ENCODE data around the gene TTR. TPM values are rescaled to one million over a fixed set of nuclear protein-coding genes. Genes with fewer than 3 reads are reported as not detected.

Gene TTR
- total and polyA plus RNA-seq, 9 of the 15 experiments (the other 6 are each of a cell fraction or from before 2014, with no cell fraction given), result 0.17 to 0.53 TPM; not detected in 7

- no peak for TF ChIP-seq BCLAF1 (IDR thresholded peaks at IDR 0.05; ENCODE audit: borderline replicate concordance in 1 of 2, control insufficient read depth in 1 of 2, low read depth in 2 of 2, low read length in 1 of 2)
- no peak for TF ChIP-seq ZHX1 (conservative IDR thresholded peaks at IDR 0.05; ENCODE audit: low read length)
- FAIRE-seq, result no peak
- no peak for DNase-seq (ENCODE audit: extremely low read depth in 1 of 4, low spot score in 3 of 4)
- ChIA-PET POLR2A (interaction anchor here (0.8 to 1.0 kb wide), 2 partner anchors 11 to 14 kb away, joined by 3 read pairs; no protein-coding TSS in a partner anchor), CTCF (ENCODE audit: low intra/inter-chr PET ratio) (no interaction called here)
- Histone ChIP-seq H3K27ac (ENCODE audit: extremely low read depth, low read depth, low read length) (no peak overlapping the region), H3K9me1 (ENCODE audit: control insufficient read depth, insufficient read depth, low read length) (no peaks in the 10 kb centered on the region), H3K9ac (ENCODE audit: insufficient read depth in 1 of 2, low read depth in 2 of 2, low read length in 2 of 2) (no peak overlapping the region), H3K36me3 (ENCODE audit: control insufficient read depth, insufficient read depth, low read length) (no peaks in the 10 kb centered on the region), H3K4me3 (no peak overlapping the region), H3K79me2 (ENCODE audit: control insufficient read depth, insufficient read depth, low read length) (no peaks in the 10 kb centered on the region), H4K20me1 (replicated peaks; ENCODE audit: control insufficient read depth, insufficient read depth, low read length) (no peaks in the 10 kb centered on the region), H2AFZ (ENCODE audit: low read depth, low read length) (no peak overlapping the region), H3K4me2 (ENCODE audit: insufficient read depth, low read length) (no peak overlapping the region), H3K4me1 (replicated peaks in 1 of 2; ENCODE audit: control insufficient read depth in 2 of 2, insufficient read depth in 2 of 2, low read length in 2 of 2) (no peaks in the 10 kb centered on the region), H3K9me3 (replicated peaks; ENCODE audit: control insufficient read depth, insufficient read depth, low read depth, low read length) (no peaks in the 10 kb centered on the region), H3K27me3 (ENCODE audit: control insufficient read depth in 2 of 2, insufficient read depth in 2 of 2, low read length in 2 of 2) (peaks cover 8 to 9% of the 10 kb centered on the region in 2 experiments; a peak in 4 of 5 replicates)
- no TSS peak for BruUV-seq (replicated peaks)
- intact Hi-C loops (cut with micrococcal nuclease), result no loop called here
- WGBS (ENCODE audit: insufficient coverage, low coverage, missing lambda C conversion rate), result 3% methylated on average over 3 of the region's 3 CpGs
- no peak for ATAC-seq
- in situ Hi-C loops (cut with MboI), result no loop called here
Measured at GRCh38 chr18:31573051-31573450, 18.6 kb upstream of the TTR start.
